SU-DHL-6 (cell line): ENCODE data around the gene SPEG.

ENCODE experiments used
- H2AFZ ChIP-seq: fragments of 200-600 bp; sonication (generic); 2 replicates; pipeline ENCODE4 v1.6.1; 2014; ENCODE audit warnings: low read depth, mild to moderate bottlenecking, moderate library complexity, mixed read lengths, antibody characterized with exemption, low read length; ENCODE audit not compliant: severe bottlenecking
- H3F3A ChIP-seq: fragments of 200-600 bp; shearing (Covaris generic); 2 replicates; pipeline ENCODE4 v1.6.0; 2016; ENCODE audit warnings: antibody characterized with exemption, mild to moderate bottlenecking; ENCODE audit not compliant: insufficient read depth
- H3K27ac ChIP-seq: fragments of 200-600 bp; sonication (generic); 2 replicates; pipeline ENCODE4 v1.5.1; 2016; ENCODE audit warnings: low read depth, mild to moderate bottlenecking, low read length, moderate library complexity, mixed read lengths
- H3K27me3 ChIP-seq: fragments of 200-600 bp; sonication (generic), shearing (Covaris generic); 2 replicates; pipeline ENCODE4 v1.6.0; 2014; ENCODE audit warnings: mild to moderate bottlenecking, low read length
- H3K36me3 ChIP-seq: fragments of 200-600 bp; sonication (generic); 2 replicates; pipeline ENCODE4 v1.6.1; 2014; ENCODE audit warnings: mild to moderate bottlenecking, low read length, mixed read lengths
- H3K4me2 ChIP-seq: fragments of 300-600, 200-600 bp; shearing (Covaris generic), sonication (generic); 2 replicates; pipeline ENCODE4 v1.6.0; 2014; ENCODE audit warnings: low read length, low read depth, mild to moderate bottlenecking; ENCODE audit not compliant: poor library complexity, severe bottlenecking
- H3K4me3 ChIP-seq: fragments of 200-600 bp; sonication (generic); 2 replicates; pipeline ENCODE4 v1.5.1; 2014; ENCODE audit warnings: antibody characterized with exemption, low read length, mild to moderate bottlenecking, mixed read lengths; ENCODE audit not compliant: insufficient read depth, poor library complexity, severe bottlenecking
- H3K79me2 ChIP-seq: fragments of 200-600 bp; sonication (generic); 2 replicates; pipeline ENCODE4 v1.6.1; 2014; ENCODE audit warnings: mild to moderate bottlenecking, low read length, moderate library complexity; ENCODE audit not compliant: insufficient read depth
- H3K9ac ChIP-seq: fragments of 200-600 bp; sonication (generic); 2 replicates; pipeline ENCODE4 v1.7.0; 2014; ENCODE audit warnings: mild to moderate bottlenecking, low read length
- H3K9me2 ChIP-seq: fragments of 200-600 bp; sonication (generic); replicated peaks from 2 replicates; pipeline ENCODE4 v1.6.1; 2014; ENCODE audit warnings: low read length; ENCODE audit not compliant: insufficient read depth
- H3K9me3 ChIP-seq: fragments of 200-600 bp; sonication (generic); 2 replicates; pipeline ENCODE4 v1.6.1; 2014; ENCODE audit warnings: low read length, mixed read lengths; ENCODE audit not compliant: insufficient read depth
- H4K20me1 ChIP-seq: fragments of 200-600 bp; sonication (generic); 2 replicates; pipeline ENCODE4 v1.6.1; 2014; ENCODE audit warnings: low read depth, mild to moderate bottlenecking, antibody characterized with exemption, low read length, moderate library complexity, mixed read lengths
- EZH2phosphoT487 ChIP-seq: fragments of 200-600 bp; sonication (generic), shearing (Covaris generic); conservative IDR thresholded peaks from 2 replicates; pipeline ENCODE4 v1.6.1; 2018; ENCODE audit warnings: mild to moderate bottlenecking, antibody characterized with exemption, low read length, moderate library complexity, mixed read lengths
- TF ChIP-seq, protein P1 (sequence below): fragments of 200-600 bp; sonication (generic); IDR thresholded peaks from one replicate; pipeline ENCODE4 v1.5.1; 2017; ENCODE audit warnings: antibody characterized with exemption, mild to moderate bottlenecking, low read length, moderate library complexity; ENCODE audit not compliant: insufficient read depth, poor library complexity, severe bottlenecking

SPEG gene

DNA sequence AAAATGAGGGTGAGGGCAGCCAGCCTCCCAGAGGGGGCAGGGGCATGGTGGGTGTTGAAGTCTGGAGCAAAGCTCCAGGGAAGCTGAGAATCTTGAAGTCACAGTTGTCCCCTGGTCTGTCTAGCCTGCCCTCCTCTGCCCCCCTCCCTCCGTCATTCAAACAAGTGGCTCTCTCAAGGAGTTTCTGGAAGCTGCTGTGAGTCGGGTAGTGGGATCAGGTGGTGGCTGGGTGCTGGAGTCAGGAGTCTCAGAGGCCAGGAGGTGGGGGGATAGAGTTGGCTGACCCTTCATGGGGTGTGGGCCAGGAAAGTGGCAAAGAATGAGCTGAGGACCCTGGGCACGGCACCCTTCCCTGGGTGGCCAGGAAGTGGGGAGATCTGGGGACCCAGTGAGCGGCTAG lies 79.1 kb downstream of the SPEG start:
- Histone ChIP-seq H3K4me2 (no peak overlapping the region), H3K4me3 (no peak overlapping the region), H3K79me2 (no peaks in the 10 kb centered on the region), H3K27me3 (no peaks in the 10 kb centered on the region), H3K27ac (no peak overlapping the region), H3K9ac (no peak overlapping the region), H3F3A (no peaks in the 10 kb centered on the region), H3K9me3 (no peaks in the 10 kb centered on the region), H3K9me2 (no peaks in the 10 kb centered on the region), H3K36me3 (no peaks in the 10 kb centered on the region), H4K20me1 (no peaks in the 10 kb centered on the region), H2AFZ (no peak overlapping the region)
- no peak for TF ChIP-seq EZH2phosphoT487
- TF ChIP-seq, protein P1, sequence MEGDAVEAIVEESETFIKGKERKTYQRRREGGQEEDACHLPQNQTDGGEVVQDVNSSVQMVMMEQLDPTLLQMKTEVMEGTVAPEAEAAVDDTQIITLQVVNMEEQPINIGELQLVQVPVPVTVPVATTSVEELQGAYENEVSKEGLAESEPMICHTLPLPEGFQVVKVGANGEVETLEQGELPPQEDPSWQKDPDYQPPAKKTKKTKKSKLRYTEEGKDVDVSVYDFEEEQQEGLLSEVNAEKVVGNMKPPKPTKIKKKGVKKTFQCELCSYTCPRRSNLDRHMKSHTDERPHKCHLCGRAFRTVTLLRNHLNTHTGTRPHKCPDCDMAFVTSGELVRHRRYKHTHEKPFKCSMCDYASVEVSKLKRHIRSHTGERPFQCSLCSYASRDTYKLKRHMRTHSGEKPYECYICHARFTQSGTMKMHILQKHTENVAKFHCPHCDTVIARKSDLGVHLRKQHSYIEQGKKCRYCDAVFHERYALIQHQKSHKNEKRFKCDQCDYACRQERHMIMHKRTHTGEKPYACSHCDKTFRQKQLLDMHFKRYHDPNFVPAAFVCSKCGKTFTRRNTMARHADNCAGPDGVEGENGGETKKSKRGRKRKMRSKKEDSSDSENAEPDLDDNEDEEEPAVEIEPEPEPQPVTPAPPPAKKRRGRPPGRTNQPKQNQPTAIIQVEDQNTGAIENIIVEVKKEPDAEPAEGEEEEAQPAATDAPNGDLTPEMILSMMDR: no peak

DNA sequence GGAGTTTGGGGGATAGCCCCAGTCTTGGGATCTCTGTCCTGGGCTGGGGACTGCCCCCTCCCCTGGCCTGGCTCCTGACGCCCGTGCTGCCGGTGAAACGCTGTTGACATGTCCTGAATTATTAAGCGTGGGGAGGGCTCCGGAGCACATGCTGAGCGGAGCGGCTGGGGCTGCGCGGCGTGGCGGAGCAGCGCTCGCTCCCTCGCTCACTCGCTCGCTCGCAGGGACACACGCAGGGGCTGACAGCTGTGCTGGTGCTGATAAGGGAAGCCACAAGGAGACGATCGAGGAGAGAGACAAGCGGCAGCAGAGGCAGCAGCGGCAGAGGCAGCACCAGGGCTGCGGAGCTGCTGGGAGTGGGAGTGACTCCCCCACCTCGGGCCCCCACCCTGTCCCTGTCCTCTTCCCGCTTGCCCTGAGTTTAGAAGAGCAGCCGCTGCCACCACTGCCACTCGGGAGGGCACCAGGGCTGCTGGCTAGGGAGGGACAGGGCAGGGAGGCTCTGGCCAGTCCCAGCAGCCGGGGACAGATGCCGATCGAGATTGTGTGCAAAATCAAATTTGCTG lies 79.6 kb downstream of the SPEG start, which contains the start of gene ASIC4:
TSS of gene ASIC4 (plus strand) at position 287 of the 566 bp plus-strand sequence. CDS start at position 530, 243 bp downstream.
- Histone ChIP-seq H3K27me3 (no peaks in the 10 kb centered on the region), H2AFZ (no peak within 1 kb of the TSS), H3K36me3 (no peaks in the 10 kb centered on the region), H3K4me2 (no peak within 1 kb of the TSS), H3K9ac (no peak within 1 kb of the TSS), H3F3A (no peaks in the 10 kb centered on the region), H3K9me3 (no peaks in the 10 kb centered on the region), H3K27ac (no peak within 1 kb of the TSS), H3K79me2 (no peaks in the 10 kb centered on the region), H3K4me3 (no peak within 1 kb of the TSS), H4K20me1 (no peaks in the 10 kb centered on the region), H3K9me2 (no peaks in the 10 kb centered on the region)
- TF ChIP-seq, protein P1: no peak
- TF ChIP-seq EZH2phosphoT487: no peak

- Histone ChIP-seq H3K9me3 (no peaks in the 10 kb centered on the region), H3K4me3 (no peak overlapping the region), H3K79me2 (no peaks in the 10 kb centered on the region), H3K9ac (no peak overlapping the region), H3K27ac (no peak overlapping the region), H3K4me2 (no peak overlapping the region), H3K36me3 (no peaks in the 10 kb centered on the region), H3F3A (no peaks in the 10 kb centered on the region), H4K20me1 (no peaks in the 10 kb centered on the region), H3K9me2 (no peaks in the 10 kb centered on the region), H3K27me3 (no peaks in the 10 kb centered on the region), H2AFZ (no peak overlapping the region)
- no peak for TF ChIP-seq EZH2phosphoT487
- TF ChIP-seq, protein P1: no peak
Measured at GRCh38 chr2:219514836-219515235, 80.2 kb downstream of the SPEG start.
